ENCODE results near the gene ADARB1. TPM values are rescaled to one million over a fixed set of nuclear protein-coding genes. Genes with fewer than 3 reads are reported as not detected.

The ADARB1 gene
- polyA plus RNA-seq, 1 donor (not counting 4 experiments of a cell fraction or from before 2014, with no cell fraction given) = 13.0 TPM

GRCh38 chr21:45151445-45152160 is 77.2 kb downstream of the ADARB1 start:
- Histone ChIP-seq H2AFZ (ENCODE audit: control insufficient read depth, low read length) (no peak overlapping the region), H3K79me2 (ENCODE audit: control insufficient read depth, insufficient read depth, low read length) (no peaks in the 10 kb centered on the region), H3K4me3 (ENCODE audit: control insufficient read depth in 2 of 3, extremely low read depth in 1 of 3, insufficient read depth in 2 of 3, low read depth in 1 of 3, low read length in 3 of 3) (no peak overlapping the region), H4K20me1 (ENCODE audit: control insufficient read depth, extremely low read depth, insufficient read depth, low read length) (no peaks in the 10 kb centered on the region), H3K27me3 (ENCODE audit: control insufficient read depth, extremely low read depth, insufficient read depth, low read length) (no peaks in the 10 kb centered on the region), H3K36me3 (ENCODE audit: control insufficient read depth in 2 of 2, extremely low read depth in 1 of 2, insufficient read depth in 2 of 2, low read length in 2 of 2) (peaks cover 1 to 2% of the 10 kb centered on the region in 2 experiments), H3K9me1 (ENCODE audit: control insufficient read depth, extremely low read depth, insufficient read depth, low read length) (no peaks in the 10 kb centered on the region), H3K27ac (ENCODE audit: control insufficient read depth, insufficient read depth, low read length) (no peak overlapping the region), H3K4me2 (ENCODE audit: control insufficient read depth, extremely low read depth, insufficient read depth, low read depth, low read length) (no peak overlapping the region), H3K9me3 (ENCODE audit: control insufficient read depth, low read depth, low read length) (no peaks in the 10 kb centered on the region), H3K9ac (ENCODE audit: control insufficient read depth, extremely low read depth, insufficient read depth, low read length) (no peak overlapping the region), H3K4me1 (ENCODE audit: control insufficient read depth, extremely low read depth, insufficient read depth, low read length) (peaks cover 11% of the 10 kb centered on the region)
- DNase-seq (ENCODE audit: low read depth, low spot score) (no peak), FAIRE-seq (no peak)
- no peak for TF ChIP-seq CTCF (optimal IDR thresholded peaks at IDR 0.05 in 1 of 3, IDR thresholded peaks at IDR 0.05 in 1 of 3, conservative IDR thresholded peaks at IDR 0.05 in 1 of 3; ENCODE audit: extremely low read depth in 1 of 3, insufficient read depth in 2 of 3, low read length in 3 of 3)
- no peak for TF ChIP-seq EZH2 (IDR thresholded peaks at IDR 0.05; ENCODE audit: low read length)
- dilution Hi-C loops (cut with MboI; ENCODE audit: extremely low pct_ligation_motif_present, low sequenced_read_pairs) = no loop called here

GRCh38 chr21:45152265-45152746 is 77.9 kb downstream of the ADARB1 start:
- H3K79me2 ChIP-seq (ENCODE audit: control insufficient read depth, insufficient read depth, low read length) = no peaks in the 10 kb centered on the region
- no peaks in the 10 kb centered on the region for H4K20me1 ChIP-seq (ENCODE audit: control insufficient read depth, extremely low read depth, insufficient read depth, low read length)
- H2AFZ ChIP-seq (ENCODE audit: control insufficient read depth, low read length) = no peak overlapping the region
- peaks cover 11% of the 10 kb centered on the region for H3K4me1 ChIP-seq (ENCODE audit: control insufficient read depth, extremely low read depth, insufficient read depth, low read length)
- DNase-seq (ENCODE audit: low read depth, low spot score) = no peak
- no peak overlapping the region for H3K4me2 ChIP-seq (ENCODE audit: control insufficient read depth, extremely low read depth, insufficient read depth, low read depth, low read length)
- dilution Hi-C loops (cut with MboI; ENCODE audit: extremely low pct_ligation_motif_present, low sequenced_read_pairs) = no loop called here
- TF ChIP-seq CTCF (optimal IDR thresholded peaks at IDR 0.05 in 1 of 3, IDR thresholded peaks at IDR 0.05 in 1 of 3, conservative IDR thresholded peaks at IDR 0.05 in 1 of 3; ENCODE audit: extremely low read depth in 1 of 3, insufficient read depth in 2 of 3, low read length in 3 of 3) = no peak
- no peak for TF ChIP-seq EZH2 (IDR thresholded peaks at IDR 0.05; ENCODE audit: low read length)
- no peaks in the 10 kb centered on the region for H3K9me3 ChIP-seq (ENCODE audit: control insufficient read depth, low read depth, low read length)
- peaks cover 0 to 1% of the 10 kb centered on the region in 2 experiments for H3K36me3 ChIP-seq (ENCODE audit: control insufficient read depth in 2 of 2, extremely low read depth in 1 of 2, insufficient read depth in 2 of 2, low read length in 2 of 2)
- H3K4me3 ChIP-seq (ENCODE audit: control insufficient read depth in 2 of 3, extremely low read depth in 1 of 3, insufficient read depth in 2 of 3, low read depth in 1 of 3, low read length in 3 of 3) = no peak overlapping the region
- H3K27me3 ChIP-seq (ENCODE audit: control insufficient read depth, extremely low read depth, insufficient read depth, low read length) = no peaks in the 10 kb centered on the region
- H3K9me1 ChIP-seq (ENCODE audit: control insufficient read depth, extremely low read depth, insufficient read depth, low read length) = no peaks in the 10 kb centered on the region
- no peak overlapping the region for H3K9ac ChIP-seq (ENCODE audit: control insufficient read depth, extremely low read depth, insufficient read depth, low read length)
- no peak overlapping the region for H3K27ac ChIP-seq (ENCODE audit: control insufficient read depth, insufficient read depth, low read length)
- FAIRE-seq = no peak
